HUES6 (cell line): Measurements from ENCODE around the gene SLC16A9.

Experiments used
- H3K27ac ChIP-seq: 2 replicates; pipeline ENCODE4 v1.7.0; 2013; ENCODE audit warnings: low read depth, mild to moderate bottlenecking, low read length, inconsistent platforms
- H3K27me3 ChIP-seq: 2 replicates; pipeline ENCODE4 v1.6.1; 2013; ENCODE audit warnings: low read length; ENCODE audit not compliant: control insufficient read depth, insufficient read depth
- H3K36me3 ChIP-seq: 2 replicates; pipeline ENCODE4 v1.6.1; 2013; ENCODE audit warnings: low read length; ENCODE audit not compliant: control insufficient read depth, insufficient read depth
- H3K4me1 ChIP-seq: 2 replicates; pipeline ENCODE4 v1.6.1; 2013; ENCODE audit warnings: low read length; ENCODE audit not compliant: control insufficient read depth, insufficient read depth
- H3K4me3 ChIP-seq: 2 replicates; pipeline ENCODE4 v1.5.1; 2013; ENCODE audit warnings: low read depth, low read length
- H3K9ac ChIP-seq: one replicate; pipeline ENCODE4 v1.6.1; 2013; ENCODE audit warnings: mild to moderate bottlenecking, low read length
- H3K9me3 ChIP-seq: 2 replicates; pipeline ENCODE4 v1.6.1; 2013; ENCODE audit warnings: low read depth, low read length; ENCODE audit not compliant: control insufficient read depth, insufficient read depth

Gene SLC16A9

GRCh38 chr10:59617996-59618395, 91.7 kb downstream of the SLC16A9 start:
- H3K36me3 ChIP-seq, result no peaks in the 10 kb centered on the region
- H3K9ac ChIP-seq, result no peak overlapping the region
- no peaks in the 10 kb centered on the region for H3K4me1 ChIP-seq
- no peak overlapping the region for H3K4me3 ChIP-seq
- no peaks in the 10 kb centered on the region for H3K27me3 ChIP-seq
- H3K27ac ChIP-seq, result no peak overlapping the region
- no peaks in the 10 kb centered on the region for H3K9me3 ChIP-seq

- Histone ChIP-seq H3K36me3 (no peaks in the 10 kb centered on the region), H3K4me1 (no peaks in the 10 kb centered on the region)
Measured at GRCh38 chr10:59611048-59611447, 98.6 kb downstream of the SLC16A9 start.

DNA sequence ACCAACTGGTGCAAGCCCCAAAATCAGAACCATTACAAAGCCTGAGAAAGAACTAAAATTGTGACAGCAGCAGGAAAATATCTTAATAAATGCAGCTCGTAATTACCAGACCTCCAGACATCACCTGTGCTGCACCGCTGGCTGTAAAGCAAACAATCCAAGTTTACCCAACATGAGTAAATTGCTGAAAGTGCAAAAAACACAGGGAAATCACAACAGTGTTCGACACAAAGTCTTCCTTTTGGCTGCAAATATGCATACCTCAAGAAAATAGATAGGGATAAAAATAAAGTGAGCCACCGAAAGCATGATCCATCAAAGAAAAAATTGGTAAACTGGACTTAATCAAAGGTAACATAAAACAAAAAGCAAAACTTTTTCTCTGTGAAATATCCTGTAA, 101.7 kb downstream of the SLC16A9 start:
- no peaks in the 10 kb centered on the region for H3K36me3 ChIP-seq
- no peak overlapping the region for H3K9ac ChIP-seq
- H3K4me1 ChIP-seq, result no peaks in the 10 kb centered on the region
- H3K9me3 ChIP-seq, result no peaks in the 10 kb centered on the region
- H3K27ac ChIP-seq, result no peak overlapping the region
- no peaks in the 10 kb centered on the region for H3K27me3 ChIP-seq
- no peak overlapping the region for H3K4me3 ChIP-seq

More at GRCh38 chr10:59611048-59611447, 98.6 kb downstream of the SLC16A9 start:
- Histone ChIP-seq H3K4me3 (no peak overlapping the region), H3K27me3 (no peaks in the 10 kb centered on the region), H3K27ac (no peak overlapping the region), H3K9me3 (no peaks in the 10 kb centered on the region), H3K9ac (no peak overlapping the region)

GRCh38 chr10:59606551-59606961, 103.1 kb downstream of the SLC16A9 start:
- H3K4me1 ChIP-seq, result no peaks in the 10 kb centered on the region
- no peaks in the 10 kb centered on the region for H3K9me3 ChIP-seq
- no peaks in the 10 kb centered on the region for H3K36me3 ChIP-seq
- no peaks in the 10 kb centered on the region for H3K27me3 ChIP-seq
- H3K27ac ChIP-seq, result no peak overlapping the region
- H3K9ac ChIP-seq, result no peak overlapping the region
- no peak overlapping the region for H3K4me3 ChIP-seq

- H3K9me3 ChIP-seq, result no peaks in the 10 kb centered on the region
- no peaks in the 10 kb centered on the region for H3K36me3 ChIP-seq
- H3K4me3 ChIP-seq, result no peak overlapping the region
- no peaks in the 10 kb centered on the region for H3K27me3 ChIP-seq
- no peak overlapping the region for H3K9ac ChIP-seq
- H3K27ac ChIP-seq, result no peak overlapping the region
- H3K4me1 ChIP-seq, result no peaks in the 10 kb centered on the region
Measured at GRCh38 chr10:59601985-59602384, 107.7 kb downstream of the SLC16A9 start.
